ENCODE data around the gene SATB2. TPM values are rescaled to one million over a fixed set of nuclear protein-coding genes. Genes with fewer than 3 reads are reported as not detected.

The SATB2 gene
- total and polyA plus RNA-seq, 2 donors (not counting 1 experiment from before 2014, with no cell fraction given) = 3.8 to 28.1 TPM

GRCh38 chr2:199465988-199466691 lies 8.4 kb upstream of the SATB2 start:
- Histone ChIP-seq H3K9me3 (ENCODE audit: control insufficient read depth, insufficient read depth, low read depth, low read length) (no peaks in the 10 kb centered on the region), H3K36me3 (ENCODE audit: control insufficient read depth, insufficient read depth, low read length) (no peaks in the 10 kb centered on the region), H3K79me2 (ENCODE audit: control insufficient read depth, insufficient read depth, low read length) (no peaks in the 10 kb centered on the region), H3K4me3 (replicated peaks in 1 of 4; ENCODE audit: control extremely low read depth in 1 of 4, insufficient read depth in 1 of 4, low read depth in 3 of 4, low read length in 4 of 4) (no peak overlapping the region), H3K4me2 (ENCODE audit: extremely low read depth, insufficient read depth, low read length) (no peak overlapping the region), H3K4me1 (ENCODE audit: control insufficient read depth, extremely low read depth, insufficient read depth, low read length) (peaks cover 2% of the 10 kb centered on the region), H3K27me3 (ENCODE audit: control insufficient read depth, insufficient read depth, low read length) (peaks cover 76% of the 10 kb centered on the region), H3K9ac (ENCODE audit: insufficient read depth, low read length) (no peak overlapping the region), H3K27ac (ENCODE audit: insufficient read depth, low read length) (no peak overlapping the region), H4K20me1 (ENCODE audit: control insufficient read depth, extremely low read depth, insufficient read depth, low read length) (no peaks in the 10 kb centered on the region), H2AFZ (ENCODE audit: low read length) (no peak overlapping the region)
- TF ChIP-seq, protein P1, sequence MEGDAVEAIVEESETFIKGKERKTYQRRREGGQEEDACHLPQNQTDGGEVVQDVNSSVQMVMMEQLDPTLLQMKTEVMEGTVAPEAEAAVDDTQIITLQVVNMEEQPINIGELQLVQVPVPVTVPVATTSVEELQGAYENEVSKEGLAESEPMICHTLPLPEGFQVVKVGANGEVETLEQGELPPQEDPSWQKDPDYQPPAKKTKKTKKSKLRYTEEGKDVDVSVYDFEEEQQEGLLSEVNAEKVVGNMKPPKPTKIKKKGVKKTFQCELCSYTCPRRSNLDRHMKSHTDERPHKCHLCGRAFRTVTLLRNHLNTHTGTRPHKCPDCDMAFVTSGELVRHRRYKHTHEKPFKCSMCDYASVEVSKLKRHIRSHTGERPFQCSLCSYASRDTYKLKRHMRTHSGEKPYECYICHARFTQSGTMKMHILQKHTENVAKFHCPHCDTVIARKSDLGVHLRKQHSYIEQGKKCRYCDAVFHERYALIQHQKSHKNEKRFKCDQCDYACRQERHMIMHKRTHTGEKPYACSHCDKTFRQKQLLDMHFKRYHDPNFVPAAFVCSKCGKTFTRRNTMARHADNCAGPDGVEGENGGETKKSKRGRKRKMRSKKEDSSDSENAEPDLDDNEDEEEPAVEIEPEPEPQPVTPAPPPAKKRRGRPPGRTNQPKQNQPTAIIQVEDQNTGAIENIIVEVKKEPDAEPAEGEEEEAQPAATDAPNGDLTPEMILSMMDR (conservative IDR thresholded peaks at IDR 0.05 in 1 of 2, IDR thresholded peaks at IDR 0.05 in 1 of 2; ENCODE audit: low read depth in 1 of 2, low read length in 2 of 2) = no peak
- peak; percentile 79 for TF ChIP-seq EZH2 (IDR thresholded peaks at IDR 0.05; ENCODE audit: low read length, missing control alignments)
- no peak for DNase-seq (ENCODE audit: low read depth in 2 of 2)

DNA sequence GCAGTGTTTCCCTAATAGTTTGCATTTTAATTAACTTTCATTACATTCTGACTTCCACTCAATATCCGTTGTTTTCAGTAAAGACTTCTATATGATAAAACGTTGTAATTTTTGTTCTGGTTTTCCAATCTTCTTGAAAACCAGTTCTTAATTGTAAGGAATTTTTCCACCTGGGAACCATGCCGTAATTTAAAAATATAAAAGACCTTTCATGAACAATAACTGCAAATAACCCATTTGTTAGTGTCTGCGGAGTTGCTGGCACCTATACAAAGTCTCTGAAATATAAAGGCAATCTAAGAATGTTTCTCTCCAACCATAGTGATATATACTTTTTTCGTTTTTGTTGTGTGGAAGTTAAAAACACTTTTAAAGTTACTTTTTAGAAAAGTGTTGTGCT lies 7.7 kb upstream of the SATB2 start:
- H3K79me2 ChIP-seq (ENCODE audit: control insufficient read depth, insufficient read depth, low read length) = no peaks in the 10 kb centered on the region
- H3K27me3 ChIP-seq (ENCODE audit: control insufficient read depth, insufficient read depth, low read length) = peaks cover 69% of the 10 kb centered on the region
- no peak for TF ChIP-seq EZH2 (IDR thresholded peaks at IDR 0.05; ENCODE audit: low read length, missing control alignments)
- TF ChIP-seq, protein P1 (conservative IDR thresholded peaks at IDR 0.05 in 1 of 2, IDR thresholded peaks at IDR 0.05 in 1 of 2; ENCODE audit: low read depth in 1 of 2, low read length in 2 of 2) = no peak

GRCh38 chr2:199464606-199465352 lies 7.0 kb upstream of the SATB2 start:
- H3K4me3 ChIP-seq (replicated peaks in 1 of 4; ENCODE audit: control extremely low read depth in 1 of 4, insufficient read depth in 1 of 4, low read depth in 3 of 4, low read length in 4 of 4) = no peak overlapping the region
- no peaks in the 10 kb centered on the region for H3K36me3 ChIP-seq (ENCODE audit: control insufficient read depth, insufficient read depth, low read length)
- DNase-seq (ENCODE audit: low read depth in 2 of 2) = no peak
- H3K9ac ChIP-seq (ENCODE audit: insufficient read depth, low read length) = no peak overlapping the region
- peaks cover 63% of the 10 kb centered on the region for H3K27me3 ChIP-seq (ENCODE audit: control insufficient read depth, insufficient read depth, low read length)
- H4K20me1 ChIP-seq (ENCODE audit: control insufficient read depth, extremely low read depth, insufficient read depth, low read length) = no peaks in the 10 kb centered on the region
- H3K9me3 ChIP-seq (ENCODE audit: control insufficient read depth, insufficient read depth, low read depth, low read length) = no peaks in the 10 kb centered on the region
- H2AFZ ChIP-seq (ENCODE audit: low read length) = no peak overlapping the region
- H3K27ac ChIP-seq (ENCODE audit: insufficient read depth, low read length) = no peak overlapping the region
- no peaks in the 10 kb centered on the region for H3K79me2 ChIP-seq (ENCODE audit: control insufficient read depth, insufficient read depth, low read length)
- TF ChIP-seq EZH2 (IDR thresholded peaks at IDR 0.05; ENCODE audit: low read length, missing control alignments) = peak; percentile 90
- TF ChIP-seq, protein P1 (conservative IDR thresholded peaks at IDR 0.05 in 1 of 2, IDR thresholded peaks at IDR 0.05 in 1 of 2; ENCODE audit: low read depth in 1 of 2, low read length in 2 of 2) = no peak
- H3K4me1 ChIP-seq (ENCODE audit: control insufficient read depth, extremely low read depth, insufficient read depth, low read length) = peaks cover 2% of the 10 kb centered on the region
- no peak overlapping the region for H3K4me2 ChIP-seq (ENCODE audit: extremely low read depth, insufficient read depth, low read length)

More for the DNA sequence above, 7.7 kb upstream of the SATB2 start:
- no peaks in the 10 kb centered on the region for H3K36me3 ChIP-seq (ENCODE audit: control insufficient read depth, insufficient read depth, low read length)
- no peak overlapping the region for H2AFZ ChIP-seq (ENCODE audit: low read length)
- no peaks in the 10 kb centered on the region for H4K20me1 ChIP-seq (ENCODE audit: control insufficient read depth, extremely low read depth, insufficient read depth, low read length)
- no peaks in the 10 kb centered on the region for H3K9me3 ChIP-seq (ENCODE audit: control insufficient read depth, insufficient read depth, low read depth, low read length)
- peaks cover 2% of the 10 kb centered on the region for H3K4me1 ChIP-seq (ENCODE audit: control insufficient read depth, extremely low read depth, insufficient read depth, low read length)
- no peak overlapping the region for H3K27ac ChIP-seq (ENCODE audit: insufficient read depth, low read length)
- no peak overlapping the region for H3K4me2 ChIP-seq (ENCODE audit: extremely low read depth, insufficient read depth, low read length)
- DNase-seq (ENCODE audit: low read depth in 2 of 2) = no peak
- no peak overlapping the region for H3K9ac ChIP-seq (ENCODE audit: insufficient read depth, low read length)
- H3K4me3 ChIP-seq (replicated peaks in 1 of 4; ENCODE audit: control extremely low read depth in 1 of 4, insufficient read depth in 1 of 4, low read depth in 3 of 4, low read length in 4 of 4) = no peak overlapping the region

Measured in fibroblast of lung (primary cell).